SU-DHL-6 (cell line): ENCODE measurements around the gene HTT.
A peak's percentile ranks its signal among the peaks of the same experiment; 100 is the strongest.

Experiments used
- H2AFZ ChIP-seq: fragments of 200-600 bp; sonication (generic); 2 replicates; pipeline ENCODE4 v1.6.1; 2014; ENCODE audit warnings: low read depth, mild to moderate bottlenecking, moderate library complexity, mixed read lengths, antibody characterized with exemption, low read length; ENCODE audit not compliant: severe bottlenecking
- H3F3A ChIP-seq: fragments of 200-600 bp; shearing (Covaris generic); 2 replicates; pipeline ENCODE4 v1.6.0; 2016; ENCODE audit warnings: antibody characterized with exemption, mild to moderate bottlenecking; ENCODE audit not compliant: insufficient read depth
- H3K27ac ChIP-seq: fragments of 200-600 bp; sonication (generic); 2 replicates; pipeline ENCODE4 v1.5.1; 2016; ENCODE audit warnings: low read depth, mild to moderate bottlenecking, low read length, moderate library complexity, mixed read lengths
- H3K27me3 ChIP-seq: fragments of 200-600 bp; sonication (generic), shearing (Covaris generic); 2 replicates; pipeline ENCODE4 v1.6.0; 2014; ENCODE audit warnings: mild to moderate bottlenecking, low read length
- H3K36me3 ChIP-seq: fragments of 200-600 bp; sonication (generic); 2 replicates; pipeline ENCODE4 v1.6.1; 2014; ENCODE audit warnings: mild to moderate bottlenecking, low read length, mixed read lengths
- H3K4me2 ChIP-seq: fragments of 300-600, 200-600 bp; shearing (Covaris generic), sonication (generic); 2 replicates; pipeline ENCODE4 v1.6.0; 2014; ENCODE audit warnings: low read length, low read depth, mild to moderate bottlenecking; ENCODE audit not compliant: poor library complexity, severe bottlenecking
- H3K4me3 ChIP-seq: fragments of 200-600 bp; sonication (generic); 2 replicates; pipeline ENCODE4 v1.5.1; 2014; ENCODE audit warnings: antibody characterized with exemption, low read length, mild to moderate bottlenecking, mixed read lengths; ENCODE audit not compliant: insufficient read depth, poor library complexity, severe bottlenecking
- H3K79me2 ChIP-seq: fragments of 200-600 bp; sonication (generic); 2 replicates; pipeline ENCODE4 v1.6.1; 2014; ENCODE audit warnings: mild to moderate bottlenecking, low read length, moderate library complexity; ENCODE audit not compliant: insufficient read depth
- H3K9ac ChIP-seq: fragments of 200-600 bp; sonication (generic); 2 replicates; pipeline ENCODE4 v1.7.0; 2014; ENCODE audit warnings: mild to moderate bottlenecking, low read length
- H3K9me2 ChIP-seq: fragments of 200-600 bp; sonication (generic); replicated peaks from 2 replicates; pipeline ENCODE4 v1.6.1; 2014; ENCODE audit warnings: low read length; ENCODE audit not compliant: insufficient read depth
- H3K9me3 ChIP-seq: fragments of 200-600 bp; sonication (generic); 2 replicates; pipeline ENCODE4 v1.6.1; 2014; ENCODE audit warnings: low read length, mixed read lengths; ENCODE audit not compliant: insufficient read depth
- H4K20me1 ChIP-seq: fragments of 200-600 bp; sonication (generic); 2 replicates; pipeline ENCODE4 v1.6.1; 2014; ENCODE audit warnings: low read depth, mild to moderate bottlenecking, antibody characterized with exemption, low read length, moderate library complexity, mixed read lengths
- EZH2phosphoT487 ChIP-seq: fragments of 200-600 bp; sonication (generic), shearing (Covaris generic); conservative IDR thresholded peaks from 2 replicates; pipeline ENCODE4 v1.6.1; 2018; ENCODE audit warnings: mild to moderate bottlenecking, antibody characterized with exemption, low read length, moderate library complexity, mixed read lengths
- TF ChIP-seq, protein P1 (sequence below): fragments of 200-600 bp; sonication (generic); IDR thresholded peaks from one replicate; pipeline ENCODE4 v1.5.1; 2017; ENCODE audit warnings: antibody characterized with exemption, mild to moderate bottlenecking, low read length, moderate library complexity; ENCODE audit not compliant: insufficient read depth, poor library complexity, severe bottlenecking

HTT gene

DNA sequence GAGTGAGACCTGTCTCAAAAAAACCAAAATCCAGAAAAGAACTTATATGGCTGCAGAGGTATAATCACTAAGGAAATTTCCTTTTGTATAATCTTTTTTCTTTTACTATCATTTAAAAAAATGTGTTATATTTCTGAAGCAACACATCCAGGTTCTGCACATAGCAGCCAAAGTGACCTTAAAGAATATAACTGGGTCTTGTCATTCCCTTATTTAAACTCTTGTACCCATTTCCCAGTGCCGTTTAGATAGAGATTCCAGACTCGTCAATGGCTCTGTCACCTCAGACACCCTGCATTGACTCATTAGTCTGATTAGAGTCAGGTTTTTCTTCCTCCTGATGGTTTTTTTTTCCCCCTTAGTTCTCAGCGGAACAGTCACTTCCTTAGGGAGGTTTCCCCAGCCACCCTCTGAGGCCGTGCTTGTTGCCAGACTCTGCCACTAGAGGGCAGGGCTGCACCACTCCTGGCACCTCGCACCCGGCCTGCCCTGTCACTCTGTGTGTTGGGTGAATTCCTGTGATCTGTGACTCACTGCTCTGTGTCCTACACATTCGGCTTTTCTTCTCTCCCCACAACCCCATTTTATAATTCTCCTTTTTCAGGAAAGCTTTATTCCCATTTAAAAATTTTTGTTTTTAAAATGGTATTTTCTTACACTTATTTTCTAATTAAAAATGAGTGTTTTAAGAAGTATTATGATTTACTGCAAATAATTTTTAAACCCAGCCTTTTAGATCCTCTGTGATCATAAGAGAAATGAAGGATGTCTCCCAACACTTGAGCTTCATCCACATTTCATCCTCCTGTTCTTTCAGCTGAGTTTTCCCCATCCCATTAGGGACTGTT, 32.1 kb downstream of the HTT start:
- no peak overlapping the region for H3K4me3 ChIP-seq
- H3K4me2 ChIP-seq: no peak overlapping the region
- H3K9ac ChIP-seq: no peak overlapping the region
- no peaks in the 10 kb centered on the region for H3K79me2 ChIP-seq
- peaks cover 12% of the 10 kb centered on the region; the same call in 1 of the 2 replicates for H3K36me3 ChIP-seq
- no peak overlapping the region for H2AFZ ChIP-seq
- no peak overlapping the region for H3K27ac ChIP-seq
- TF ChIP-seq, protein P1, sequence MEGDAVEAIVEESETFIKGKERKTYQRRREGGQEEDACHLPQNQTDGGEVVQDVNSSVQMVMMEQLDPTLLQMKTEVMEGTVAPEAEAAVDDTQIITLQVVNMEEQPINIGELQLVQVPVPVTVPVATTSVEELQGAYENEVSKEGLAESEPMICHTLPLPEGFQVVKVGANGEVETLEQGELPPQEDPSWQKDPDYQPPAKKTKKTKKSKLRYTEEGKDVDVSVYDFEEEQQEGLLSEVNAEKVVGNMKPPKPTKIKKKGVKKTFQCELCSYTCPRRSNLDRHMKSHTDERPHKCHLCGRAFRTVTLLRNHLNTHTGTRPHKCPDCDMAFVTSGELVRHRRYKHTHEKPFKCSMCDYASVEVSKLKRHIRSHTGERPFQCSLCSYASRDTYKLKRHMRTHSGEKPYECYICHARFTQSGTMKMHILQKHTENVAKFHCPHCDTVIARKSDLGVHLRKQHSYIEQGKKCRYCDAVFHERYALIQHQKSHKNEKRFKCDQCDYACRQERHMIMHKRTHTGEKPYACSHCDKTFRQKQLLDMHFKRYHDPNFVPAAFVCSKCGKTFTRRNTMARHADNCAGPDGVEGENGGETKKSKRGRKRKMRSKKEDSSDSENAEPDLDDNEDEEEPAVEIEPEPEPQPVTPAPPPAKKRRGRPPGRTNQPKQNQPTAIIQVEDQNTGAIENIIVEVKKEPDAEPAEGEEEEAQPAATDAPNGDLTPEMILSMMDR: peak; percentile 93
- no peak for TF ChIP-seq EZH2phosphoT487
- H3K27me3 ChIP-seq: no peaks in the 10 kb centered on the region
- H3K9me2 ChIP-seq: no peaks in the 10 kb centered on the region
- no peaks in the 10 kb centered on the region for H3K9me3 ChIP-seq
- no peaks in the 10 kb centered on the region for H4K20me1 ChIP-seq
- H3F3A ChIP-seq: peaks cover 12% of the 10 kb centered on the region; the same call in 1 of the 2 replicates

GRCh38 chr4:3107271-3107670, 32.8 kb downstream of the HTT start:
- Histone ChIP-seq H3K4me3 (no peak overlapping the region), H4K20me1 (no peaks in the 10 kb centered on the region), H3K4me2 (no peak overlapping the region), H2AFZ (no peak overlapping the region), H3K79me2 (no peaks in the 10 kb centered on the region), H3K9me2 (no peaks in the 10 kb centered on the region), H3K36me3 (peaks cover 12% of the 10 kb centered on the region; the same call in 1 of the 2 replicates), H3F3A (peaks cover 12% of the 10 kb centered on the region; the same call in 1 of the 2 replicates), H3K27ac (no peak overlapping the region), H3K27me3 (no peaks in the 10 kb centered on the region), H3K9me3 (no peaks in the 10 kb centered on the region), H3K9ac (no peak overlapping the region)
- TF ChIP-seq, protein P1: no peak
- no peak for TF ChIP-seq EZH2phosphoT487

DNA sequence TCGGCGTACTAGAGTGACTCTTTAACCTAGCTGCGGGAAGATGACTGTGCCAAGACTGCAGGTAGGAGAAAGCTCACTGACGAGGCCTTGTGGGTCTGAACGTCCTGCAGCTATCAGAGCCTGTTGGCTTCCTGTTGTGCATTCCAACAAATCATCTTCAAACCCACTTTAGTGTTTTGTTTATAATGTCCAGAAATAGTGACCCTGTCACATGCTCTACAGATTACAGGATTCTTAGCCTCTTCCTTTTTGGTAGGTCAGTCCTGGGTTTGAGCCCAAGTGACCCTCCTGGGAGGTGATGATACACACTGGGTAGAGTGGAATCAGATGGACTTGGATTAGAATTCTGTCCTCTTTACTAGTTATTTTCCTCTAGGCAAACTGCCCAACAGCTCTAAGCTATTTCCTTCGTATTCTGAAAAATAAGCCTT, 33.2 kb downstream of the HTT start:
- Histone ChIP-seq H3K27me3 (no peaks in the 10 kb centered on the region), H3K9ac (no peak overlapping the region), H3K79me2 (no peaks in the 10 kb centered on the region), H4K20me1 (no peaks in the 10 kb centered on the region), H3K9me3 (no peaks in the 10 kb centered on the region), H3K27ac (no peak overlapping the region), H3K4me3 (no peak overlapping the region), H3F3A (peaks cover 12% of the 10 kb centered on the region; the same call in 1 of the 2 replicates), H2AFZ (no peak overlapping the region), H3K9me2 (no peaks in the 10 kb centered on the region), H3K4me2 (no peak overlapping the region), H3K36me3 (peaks cover 12% of the 10 kb centered on the region; the same call in 1 of the 2 replicates)
- no peak for TF ChIP-seq EZH2phosphoT487
- TF ChIP-seq, protein P1: no peak
